Bronchial epithelial cell (primary cell): ENCODE data around the gene RABGAP1L. TPM values are rescaled to one million over a fixed set of nuclear protein-coding genes. Genes with fewer than 3 reads are reported as not detected.

Experiments
- DNase-seq: peaks from one replicate; pipeline ENCODE4 v3.0.0-alpha.2; 2010; ENCODE audit warnings: low read depth
- FAIRE-seq: peaks from 2 replicates; lab custom pipeline; 2011; peaks lifted over from hg19 to GRCh38; lab: Jason Lieb, UNC
- H3K27me3 ChIP-seq: 2 replicates; pipeline ENCODE4 v1.5.1; 2011; ENCODE audit warnings: low read length; ENCODE audit not compliant: control insufficient read depth, insufficient read depth
- H3K36me3 ChIP-seq: 2 replicates; pipeline ENCODE4 v1.5.1; 2011; ENCODE audit warnings: low read length; ENCODE audit not compliant: control insufficient read depth, insufficient read depth
- H3K4me3 ChIP-seq: 2 replicates; pipeline ENCODE4 v1.5.1; 2011; ENCODE audit warnings: mild to moderate bottlenecking, low read depth, low read length, control low read depth
- CTCF ChIP-seq: IDR thresholded peaks from 2 replicates; pipeline ENCODE4 v1.5.1; 2011; ENCODE audit warnings: mild to moderate bottlenecking, moderate library complexity, low read length, control low read depth, inconsistent platforms; ENCODE audit not compliant: insufficient read depth, severe bottlenecking
- total RNA-seq: library from RNA; depleted of rRNA; stranded (reverse); fragments of >200 nt; gene quantifications from 2 replicates; pipeline ENCODE4 v1.2.1, GENCODE V29; 2014

Gene RABGAP1L
- total RNA-seq, 1 donor from 2014 or later = 37.4 TPM

- H3K4me3 ChIP-seq = no peak overlapping the region
- no peak for FAIRE-seq
- DNase-seq = no peak
- no peak for TF ChIP-seq CTCF
- H3K27me3 ChIP-seq = no peaks in the 10 kb centered on the region
- H3K36me3 ChIP-seq = no peaks in the 10 kb centered on the region
These were observed 780.6 kb downstream of the RABGAP1L start for GRCh38 chr1:174939775-174940545.

GRCh38 chr1:174940646-174941175 is 781.4 kb downstream of the RABGAP1L start:
- TF ChIP-seq CTCF = no peak
- Histone ChIP-seq H3K27me3 (no peaks in the 10 kb centered on the region), H3K36me3 (no peaks in the 10 kb centered on the region), H3K4me3 (no peak overlapping the region)
- DNase-seq = no peak
- no peak for FAIRE-seq

DNA sequence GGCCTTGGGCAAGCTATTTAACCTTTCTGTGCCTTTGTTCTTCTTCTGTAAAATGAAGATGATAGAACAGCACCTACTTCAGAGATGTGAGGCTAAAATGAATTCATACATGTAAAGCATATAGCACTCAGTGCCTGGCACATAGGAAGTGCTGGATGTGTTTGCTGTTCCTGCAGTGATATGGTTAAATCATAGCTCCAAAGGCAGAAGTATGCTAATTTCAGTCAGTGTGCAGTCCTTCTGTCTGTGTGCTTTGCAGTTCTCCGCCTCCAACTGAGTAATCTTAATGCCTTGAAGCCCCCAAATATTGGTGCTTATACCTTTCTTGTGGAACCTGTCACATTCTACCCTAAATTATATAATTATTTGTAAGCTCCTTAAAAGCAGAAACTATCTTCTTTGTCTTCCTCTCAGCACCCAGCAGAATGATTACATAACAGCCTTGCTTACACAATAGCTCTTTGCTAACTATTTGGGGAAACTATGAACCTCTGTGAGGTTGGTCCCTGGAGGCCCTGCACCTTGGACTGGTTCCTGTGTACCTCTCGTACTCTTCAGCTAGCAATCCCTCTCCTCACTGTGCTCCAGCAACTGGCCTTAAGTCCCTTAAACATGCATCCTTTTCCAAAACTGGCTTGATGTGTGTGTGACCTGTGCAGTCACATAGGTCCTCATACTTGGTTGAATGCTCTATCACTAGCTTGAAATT is 783.4 kb downstream of the RABGAP1L start:
- no peak for FAIRE-seq
- H3K27me3 ChIP-seq = no peaks in the 10 kb centered on the region
- H3K4me3 ChIP-seq = no peak overlapping the region
- no peaks in the 10 kb centered on the region for H3K36me3 ChIP-seq
- DNase-seq = no peak
- no peak for TF ChIP-seq CTCF

DNA sequence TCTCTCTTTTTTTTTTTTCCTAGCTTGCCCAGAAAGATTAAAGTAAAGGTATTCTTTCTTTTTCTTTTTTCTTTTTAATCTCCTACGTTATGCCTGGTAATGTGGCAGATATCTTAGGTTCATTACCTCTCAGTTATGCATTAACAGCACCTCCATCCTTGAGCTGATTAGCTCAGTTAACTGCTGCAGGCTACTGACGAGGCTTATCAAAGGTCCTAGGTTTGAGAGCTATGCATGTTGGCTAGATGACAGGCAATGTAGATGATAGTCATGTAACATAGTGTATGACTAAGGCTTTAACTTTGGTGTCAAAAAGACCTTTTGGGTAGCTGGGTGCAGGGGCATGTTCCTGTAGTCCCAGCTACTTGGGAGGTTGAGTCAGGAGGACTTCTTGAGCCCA is 786.7 kb downstream of the RABGAP1L start:
- TF ChIP-seq CTCF = no peak
- DNase-seq (no peak), FAIRE-seq (no peak)
- H3K4me3 ChIP-seq = no peak overlapping the region
- no peaks in the 10 kb centered on the region for H3K27me3 ChIP-seq
- no peaks in the 10 kb centered on the region for H3K36me3 ChIP-seq

GRCh38 chr1:174949061-174949460 is 789.7 kb downstream of the RABGAP1L start:
- DNase-seq = no peak
- no peaks in the 10 kb centered on the region for H3K27me3 ChIP-seq
- FAIRE-seq = no peak
- H3K4me3 ChIP-seq = no peak overlapping the region
- no peaks in the 10 kb centered on the region for H3K36me3 ChIP-seq
- no peak for TF ChIP-seq CTCF
